Measurements from ENCODE around the gene RHBDL3.
"Not testable (repeated sequence)": the region's sequence is repeated elsewhere in the genome, so short reads cannot be mapped to it uniquely, and the experiment has no call there.

Gene RHBDL3

GRCh38 chr17:32323046-32323445 lies 57.4 kb downstream of the RHBDL3 start:
- DNase-seq (ENCODE audit: low read depth in 2 of 2, low spot score in 1 of 2): no peak

DNA sequence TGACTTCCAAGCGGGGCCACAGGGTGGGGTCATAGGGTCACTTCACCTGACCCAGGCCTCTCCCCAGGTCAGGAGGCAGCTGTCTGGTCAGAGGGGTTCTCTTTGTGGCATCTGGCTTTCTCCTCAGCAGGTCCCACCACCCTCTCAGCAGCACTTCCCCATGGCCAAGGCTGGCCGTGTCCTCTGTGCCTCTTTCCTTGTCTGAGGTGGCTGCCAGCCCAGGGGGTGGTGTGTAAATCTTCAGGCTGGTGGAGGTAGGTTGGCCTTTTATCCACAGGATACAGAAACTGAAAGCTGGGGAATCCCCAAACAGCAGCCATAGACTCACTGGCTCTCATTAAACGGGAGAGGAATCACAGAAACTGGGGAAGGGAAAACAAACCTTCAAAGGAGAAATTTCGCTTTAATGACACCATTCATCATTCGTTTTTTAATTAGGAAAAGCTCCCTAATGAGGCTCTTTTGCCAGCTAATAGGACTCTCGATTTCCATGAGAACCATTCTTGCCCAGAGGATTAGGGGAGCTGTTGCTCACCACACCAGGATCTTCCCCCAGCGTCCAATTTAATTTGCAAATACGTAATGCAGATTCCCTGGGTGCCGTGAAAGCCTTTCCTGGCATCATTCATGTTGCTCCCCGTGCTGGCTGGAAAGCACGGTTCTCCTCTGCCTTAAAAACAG lies 58.3 kb downstream of the RHBDL3 start:
- no peak for DNase-seq (ENCODE audit: low read depth in 2 of 2, low spot score in 1 of 2)

GRCh38 chr17:32327911-32328310 lies 62.3 kb downstream of the RHBDL3 start:
- no peak for DNase-seq (ENCODE audit: low read depth in 2 of 2, low spot score in 1 of 2)

GRCh38 chr17:32330147-32330546 lies 64.5 kb downstream of the RHBDL3 start:
- no peak for DNase-seq (ENCODE audit: low read depth in 2 of 2, low spot score in 1 of 2)

- DNase-seq (ENCODE audit: low read depth in 2 of 2, low spot score in 1 of 2): no peak
Observed at GRCh38 chr17:32331243-32332040, 65.8 kb downstream of the RHBDL3 start.

DNA sequence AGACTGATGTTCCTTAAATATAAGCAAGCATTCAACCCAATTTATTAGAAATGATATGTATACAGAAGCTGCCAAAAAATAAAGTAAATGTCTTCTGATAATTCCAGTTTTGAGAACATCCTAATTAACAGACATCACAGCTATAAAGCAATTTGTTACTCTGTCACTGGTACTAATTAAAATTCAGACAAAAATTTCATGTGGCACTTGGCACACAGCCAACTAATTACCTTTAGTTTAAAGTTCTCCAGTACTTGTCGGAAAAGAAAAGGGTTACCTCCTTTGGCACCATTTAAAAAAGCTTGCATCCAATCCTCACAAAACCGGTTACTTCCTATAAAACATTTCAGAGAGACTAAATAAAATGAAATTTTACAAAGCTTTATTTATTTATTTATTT lies 67.6 kb downstream of the RHBDL3 start:
- DNase-seq (ENCODE audit: low read depth in 2 of 2, low spot score in 1 of 2): no peak

GRCh38 chr17:32335046-32335445 lies 69.4 kb downstream of the RHBDL3 start:
- no peak for DNase-seq (ENCODE audit: low read depth in 2 of 2, low spot score in 1 of 2)

DNA sequence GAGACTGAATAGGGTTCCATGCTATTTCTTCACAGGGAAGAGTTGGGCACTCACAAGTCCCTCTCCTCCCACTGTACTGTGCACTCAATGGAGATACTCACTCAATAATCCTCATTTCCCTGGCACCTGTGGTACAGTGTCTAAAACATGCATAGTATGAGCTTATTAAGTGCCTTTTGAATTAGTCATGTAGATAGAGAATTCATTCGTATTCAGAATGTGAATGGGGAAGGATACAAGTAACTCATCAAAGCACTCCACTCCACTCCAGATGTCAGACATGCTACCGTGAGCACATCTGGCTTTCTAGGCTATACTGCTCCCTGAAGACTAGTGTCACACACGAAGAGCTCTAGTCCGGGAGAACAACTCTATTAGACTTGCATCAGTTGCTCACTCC lies 70.1 kb downstream of the RHBDL3 start:
- DNase-seq (ENCODE audit: low read depth in 2 of 2, low spot score in 1 of 2): no peak

DNA sequence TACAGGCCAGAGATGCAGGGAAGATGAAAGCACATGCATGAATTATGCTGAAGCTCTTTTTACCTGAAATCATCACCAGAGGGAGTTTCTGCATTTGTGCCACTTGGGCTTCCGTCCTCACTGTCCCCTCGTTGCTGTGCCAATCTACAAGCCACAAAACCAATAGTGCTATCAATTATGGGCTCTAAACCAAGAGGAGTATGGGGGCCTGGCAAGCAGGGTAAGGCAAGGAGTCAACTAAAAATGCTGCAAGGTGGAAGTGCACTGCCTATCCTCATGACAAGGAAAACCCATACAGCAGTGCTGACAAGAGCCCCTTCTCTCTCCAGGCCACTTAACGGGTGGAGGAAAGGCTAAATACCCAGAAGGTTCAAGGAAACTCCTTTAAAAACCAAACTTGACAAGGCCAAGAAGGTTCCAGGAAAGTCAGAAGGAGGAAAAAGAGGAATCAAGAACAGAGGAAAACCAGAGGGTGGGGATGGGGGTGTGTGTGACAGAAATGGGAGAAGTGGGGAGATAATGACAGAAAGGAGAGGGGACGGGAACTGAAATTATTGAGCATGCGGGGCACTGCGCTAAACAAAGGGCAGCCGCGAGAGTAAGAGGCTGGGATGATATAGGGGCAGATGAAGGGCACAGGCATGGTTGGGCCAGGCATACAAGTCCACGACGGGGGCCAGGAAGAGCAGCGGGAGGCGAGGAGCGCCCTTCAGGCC lies 75.7 kb downstream of the RHBDL3 start:
- no peak for DNase-seq (ENCODE audit: low read depth in 2 of 2, low spot score in 1 of 2)

GRCh38 chr17:32341857-32342602 lies 76.4 kb downstream of the RHBDL3 start, which contains the start of gene C17orf75:
Gene C17orf75 (minus strand): TSS chr17:32342173. CDS start chr17:32342139, 34 bp downstream.
- DNase-seq (ENCODE audit: low read depth in 2 of 2, low spot score in 1 of 2): peak; percentile 41 to 66

- DNase-seq (ENCODE audit: low read depth in 2 of 2, low spot score in 1 of 2): no peak
Observed at GRCh38 chr17:32342603-32343325, 77.1 kb downstream of the RHBDL3 start.

- no peak for DNase-seq (ENCODE audit: low read depth in 2 of 2, low spot score in 1 of 2)
Observed at GRCh38 chr17:32345951-32346600, 80.4 kb downstream of the RHBDL3 start.

DNA sequence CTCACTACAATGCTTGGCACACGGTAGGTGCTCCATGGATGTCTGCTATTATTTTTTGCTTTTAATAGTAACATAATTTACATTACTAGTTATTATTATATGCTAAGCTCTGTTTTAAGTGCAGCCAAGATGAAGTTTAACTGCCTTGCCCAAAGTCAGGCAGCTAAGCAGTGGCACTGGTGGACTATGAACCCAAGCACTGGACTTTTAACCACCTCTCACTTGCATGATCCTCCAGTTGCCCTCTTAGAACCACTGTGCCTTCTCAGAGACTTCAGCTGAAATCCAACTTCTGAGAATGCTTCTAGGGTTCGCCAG lies 82.8 kb downstream of the RHBDL3 start:
- DNase-seq (ENCODE audit: low read depth in 2 of 2, low spot score in 1 of 2): no peak

GRCh38 chr17:32349503-32349853 lies 83.8 kb downstream of the RHBDL3 start:
- no peak for DNase-seq (ENCODE audit: low read depth in 2 of 2, low spot score in 1 of 2)

- DNase-seq (ENCODE audit: low read depth in 2 of 2, low spot score in 1 of 2): peak; percentile 81 to 91
Observed at GRCh38 chr17:32349854-32350665, 84.4 kb downstream of the RHBDL3 start, which contains the start of gene ZNF207. Gene ZNF207 (plus strand): TSS chr17:32350157. CDS start chr17:32350286, 129 bp downstream.

GRCh38 chr17:32350666-32351418 lies 85.2 kb downstream of the RHBDL3 start:
- no peak for DNase-seq (ENCODE audit: low read depth in 2 of 2, low spot score in 1 of 2)

DNA sequence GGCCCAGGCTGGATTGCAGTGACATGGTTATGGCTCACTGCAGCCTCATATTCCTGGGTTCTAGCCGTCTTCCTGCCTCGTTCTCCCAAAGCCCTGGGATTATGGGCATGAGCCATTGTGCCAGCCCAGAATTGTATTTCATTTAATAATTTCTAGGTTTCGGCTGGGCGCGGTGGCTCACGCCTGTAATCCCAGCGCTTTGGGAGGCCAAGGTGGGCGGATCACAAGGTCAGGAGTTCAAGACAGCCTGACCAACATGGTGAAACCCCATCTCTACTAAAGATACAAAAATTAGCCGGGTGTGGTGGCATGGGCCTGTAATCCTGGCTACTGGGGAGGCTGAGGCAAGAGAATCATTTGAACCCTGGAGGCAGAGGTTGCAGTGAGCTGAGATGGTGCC lies 87.1 kb downstream of the RHBDL3 start:
- DNase-seq (ENCODE audit: low read depth in 2 of 2, low spot score in 1 of 2): not testable (repeated sequence)

- no peak for DNase-seq (ENCODE audit: low read depth in 2 of 2, low spot score in 1 of 2)
Observed at GRCh38 chr17:32355649-32356377, 90.2 kb downstream of the RHBDL3 start.
